GM12892 (cell line): ENCODE data around the gene MYO18B.

Source experiments
- POLR2A ChIP-seq: IDR thresholded peaks from 2 replicates; pipeline ENCODE4 v1.6.1; 2011; ENCODE audit warnings: low read depth, low read length, control low read depth
- POLR2AphosphoS5 ChIP-seq: IDR thresholded peaks from 2 replicates; pipeline ENCODE4 v1.6.1; 2011; ENCODE audit warnings: low read depth, low read length, control low read depth

DNA sequence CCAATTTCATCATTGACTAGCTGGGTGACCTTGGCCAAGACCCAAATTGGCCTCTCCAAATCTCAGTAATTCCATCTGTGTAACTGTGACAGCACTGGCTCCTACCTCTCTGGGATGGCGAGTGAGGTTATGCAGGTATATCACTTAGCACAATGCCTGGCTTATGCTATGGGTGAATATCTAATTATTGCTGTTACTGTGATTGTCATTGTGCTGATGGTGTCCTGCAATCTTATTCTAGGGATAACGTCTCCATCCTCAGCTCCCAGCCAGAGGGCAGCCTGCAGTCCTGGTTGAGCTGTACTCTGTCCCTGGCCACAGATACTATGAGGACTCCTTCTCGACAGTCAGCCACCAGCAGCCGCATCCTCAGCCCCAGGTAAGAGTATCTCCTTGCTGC lies 262.5 kb downstream of the MYO18B start:
- no peak for TF ChIP-seq POLR2A
- no peak for TF ChIP-seq POLR2AphosphoS5
